GM19238 (cell line): ENCODE data around the gene CCN2.

ENCODE experiments used
- DNase-seq: peaks from one replicate; pipeline ENCODE4 v3.0.0; 2011; ENCODE audit warnings: low spot score; ENCODE audit not compliant: insufficient read length

The CCN2 gene, protein sequence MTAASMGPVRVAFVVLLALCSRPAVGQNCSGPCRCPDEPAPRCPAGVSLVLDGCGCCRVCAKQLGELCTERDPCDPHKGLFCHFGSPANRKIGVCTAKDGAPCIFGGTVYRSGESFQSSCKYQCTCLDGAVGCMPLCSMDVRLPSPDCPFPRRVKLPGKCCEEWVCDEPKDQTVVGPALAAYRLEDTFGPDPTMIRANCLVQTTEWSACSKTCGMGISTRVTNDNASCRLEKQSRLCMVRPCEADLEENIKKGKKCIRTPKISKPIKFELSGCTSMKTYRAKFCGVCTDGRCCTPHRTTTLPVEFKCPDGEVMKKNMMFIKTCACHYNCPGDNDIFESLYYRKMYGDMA

GRCh38 chr6:131950767-131951575 lies at the start of gene CCN2:
Gene CCN2 (minus strand): TSS chr6:131951372. CDS start chr6:131951172, 200 bp downstream.
- no peak for DNase-seq

GRCh38 chr6:132000296-132000695 lies 49.1 kb upstream of the CCN2 start:
- DNase-seq: no peak

DNA sequence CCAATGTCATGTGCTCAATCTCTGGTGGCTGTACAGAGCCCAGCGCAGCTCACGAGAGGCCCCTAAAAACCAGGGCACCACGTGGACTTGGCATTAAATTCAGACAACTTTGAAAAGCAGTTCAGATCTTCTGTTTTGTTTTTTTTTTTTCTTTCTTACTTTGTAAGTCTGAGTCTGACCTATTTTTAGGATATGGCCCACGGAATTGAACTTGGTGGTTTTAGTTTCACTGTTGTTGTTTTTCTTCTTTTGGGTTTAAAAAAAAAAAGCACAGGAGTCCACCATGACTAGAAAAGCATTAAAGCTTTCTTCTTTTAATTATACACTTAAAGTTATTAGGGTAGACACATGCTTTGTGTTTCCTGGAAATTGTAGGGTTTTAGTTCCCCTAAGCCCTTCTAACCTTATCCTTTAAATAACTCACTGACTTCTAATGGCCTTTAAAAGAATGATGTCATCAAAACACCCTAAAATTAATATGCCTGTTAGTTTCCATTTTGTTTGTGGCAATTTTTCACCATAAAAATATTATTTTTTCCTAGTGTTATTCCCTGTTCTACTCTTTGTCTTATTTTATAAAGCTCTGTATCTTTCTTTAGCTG lies 48.5 kb upstream of the CCN2 start:
- DNase-seq: no peak

- DNase-seq: no peak
These were observed 47.2 kb upstream of the CCN2 start for GRCh38 chr6:131998255-131998982.

DNA sequence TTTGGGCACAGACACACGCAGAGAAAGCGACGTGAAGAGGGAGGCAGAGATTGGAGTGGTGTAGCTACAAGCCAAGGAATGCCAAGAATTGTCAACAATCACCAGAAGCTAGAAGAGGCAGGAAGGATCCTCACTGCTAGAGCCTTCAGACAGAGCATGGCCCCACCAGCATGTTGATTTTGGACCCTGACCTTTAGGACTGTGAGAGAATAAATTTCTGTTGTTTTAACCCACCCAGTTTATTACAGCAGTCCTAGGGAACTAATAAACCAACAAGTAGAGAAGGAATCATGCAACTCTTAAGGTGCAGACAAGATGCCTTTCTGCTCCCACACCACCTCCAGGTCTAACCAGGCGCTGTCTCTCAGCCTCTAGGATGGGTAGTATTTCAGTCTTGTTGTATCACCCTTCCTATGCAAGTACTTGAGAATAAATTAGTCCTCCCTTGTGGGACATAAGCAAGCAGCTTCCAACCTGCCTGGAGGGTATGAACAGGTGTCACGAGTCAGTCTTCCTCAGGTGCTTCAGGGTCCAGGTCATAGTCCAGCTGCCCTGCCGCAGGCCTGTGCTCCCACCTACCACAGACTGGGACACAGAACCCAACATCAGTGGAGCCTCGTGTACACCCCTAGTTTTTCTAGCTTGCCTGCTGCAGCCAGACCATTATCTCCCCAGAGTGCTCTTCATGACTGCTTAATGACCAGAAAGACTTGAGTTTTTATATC lies 46.4 kb upstream of the CCN2 start:
- no peak for DNase-seq

DNA sequence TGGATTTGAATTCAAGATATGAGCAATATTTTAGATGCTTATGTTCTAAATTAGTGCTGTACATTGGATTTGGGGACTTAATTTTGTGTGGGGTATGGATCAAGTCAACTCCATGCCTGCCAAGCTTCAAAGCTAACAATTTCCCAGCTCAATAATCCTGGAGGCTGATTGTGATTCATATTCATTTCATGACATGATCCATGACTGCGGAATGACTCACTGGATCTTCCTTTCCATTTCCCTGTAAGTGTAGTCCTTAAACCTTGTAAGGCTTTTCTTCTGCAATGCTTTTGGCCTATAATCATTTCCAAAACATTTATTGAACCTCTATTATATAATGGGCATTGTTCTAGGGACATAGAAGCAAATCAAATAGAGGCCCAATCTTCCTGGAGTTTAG lies 44.7 kb upstream of the CCN2 start:
- DNase-seq: no peak

- no peak for DNase-seq
These were observed 41.4 kb upstream of the CCN2 start for GRCh38 chr6:131992557-131992956.

DNA sequence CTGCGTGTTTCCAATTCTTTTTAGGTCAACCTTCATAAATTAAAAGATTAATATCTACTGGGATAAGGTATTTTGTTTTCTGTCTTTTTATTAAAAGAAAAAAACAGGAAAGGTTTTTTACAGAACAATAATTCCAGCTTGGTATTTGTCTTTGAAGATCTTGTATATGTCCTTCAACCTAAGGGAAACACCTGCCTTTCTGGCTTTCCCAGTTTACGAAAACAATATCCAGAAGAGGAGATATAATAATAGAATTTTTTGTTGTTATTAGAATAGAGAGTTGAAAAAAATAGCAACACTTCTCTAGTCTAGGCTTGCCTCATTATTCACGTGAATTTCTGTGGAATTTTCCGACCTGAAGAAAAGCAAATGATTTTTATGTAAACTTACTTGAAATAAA lies 37.9 kb upstream of the CCN2 start:
- no peak for DNase-seq

- DNase-seq: no peak
These were observed 31.6 kb upstream of the CCN2 start for GRCh38 chr6:131982740-131983259.

- no peak for DNase-seq
These were observed 30.4 kb upstream of the CCN2 start for GRCh38 chr6:131981624-131981978.

GRCh38 chr6:131980791-131981623 lies 29.8 kb upstream of the CCN2 start:
- no peak for DNase-seq

GRCh38 chr6:131980338-131980790 lies 29.2 kb upstream of the CCN2 start:
- DNase-seq: no peak

GRCh38 chr6:131979515-131980337 lies 28.6 kb upstream of the CCN2 start:
- DNase-seq: no peak

GRCh38 chr6:131978522-131978921 lies 27.4 kb upstream of the CCN2 start:
- no peak for DNase-seq

DNA sequence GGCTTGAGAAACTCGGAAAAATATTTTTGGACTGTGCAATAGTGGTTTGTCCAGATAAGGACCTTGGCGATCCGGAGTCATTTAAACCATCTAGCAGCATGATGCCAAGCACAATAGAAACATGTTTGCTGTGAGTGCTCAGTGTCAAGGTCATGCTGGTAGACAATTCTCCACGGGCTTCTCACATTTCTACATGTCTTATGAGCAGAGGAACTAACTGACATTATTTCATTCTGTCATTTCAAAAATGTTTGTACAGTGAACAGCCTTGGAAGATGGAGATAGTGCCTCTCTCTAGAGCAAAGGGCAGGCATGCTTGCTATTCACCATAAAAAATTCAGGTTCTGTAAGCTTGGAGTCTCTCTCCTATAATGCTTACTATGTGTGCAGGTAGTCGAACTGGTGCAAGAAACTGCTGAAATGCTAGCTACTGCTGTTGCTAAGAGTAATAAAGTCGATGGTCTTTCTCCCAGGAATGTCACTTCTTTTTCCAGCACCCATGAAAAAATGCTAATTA lies 25.4 kb upstream of the CCN2 start:
- DNase-seq: no peak

- DNase-seq: no peak
These were observed 21.6 kb upstream of the CCN2 start for GRCh38 chr6:131972741-131973140.

DNA sequence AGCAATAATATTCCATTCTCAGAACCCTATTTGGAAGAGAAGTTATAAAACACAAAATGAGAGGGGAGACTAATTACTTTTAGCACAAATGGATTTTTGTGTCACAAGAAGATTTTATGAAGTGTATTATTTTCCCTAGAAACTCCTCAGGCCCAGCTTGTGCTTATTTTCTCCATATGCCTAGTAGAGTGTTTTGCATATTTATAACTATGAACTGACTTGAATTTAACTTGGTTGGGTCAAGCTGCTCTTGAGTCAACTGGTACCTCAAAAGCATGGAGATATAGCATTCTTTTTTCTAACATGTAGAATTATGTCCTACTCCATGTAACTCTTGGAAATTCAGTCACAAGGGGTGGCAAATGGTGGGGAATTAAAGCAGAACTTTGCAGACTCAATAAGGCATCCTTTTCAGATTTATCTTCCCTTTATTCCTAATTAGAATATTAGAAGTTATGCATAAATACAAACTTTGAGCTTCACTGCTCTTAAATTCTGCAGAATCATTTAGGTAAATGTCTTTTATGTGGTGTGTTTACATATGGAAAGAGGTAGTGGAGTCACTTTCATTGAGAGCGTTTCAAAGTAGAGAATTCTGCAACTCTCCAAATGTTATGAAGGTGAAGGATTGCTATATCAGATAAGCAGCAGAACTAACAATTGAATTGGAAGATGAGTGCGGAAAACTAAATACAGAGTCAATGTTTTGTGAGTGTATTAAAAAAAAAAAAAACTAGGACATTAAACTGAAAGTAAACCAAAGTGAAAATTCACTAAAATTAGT lies 19.1 kb upstream of the CCN2 start:
- no peak for DNase-seq

DNA sequence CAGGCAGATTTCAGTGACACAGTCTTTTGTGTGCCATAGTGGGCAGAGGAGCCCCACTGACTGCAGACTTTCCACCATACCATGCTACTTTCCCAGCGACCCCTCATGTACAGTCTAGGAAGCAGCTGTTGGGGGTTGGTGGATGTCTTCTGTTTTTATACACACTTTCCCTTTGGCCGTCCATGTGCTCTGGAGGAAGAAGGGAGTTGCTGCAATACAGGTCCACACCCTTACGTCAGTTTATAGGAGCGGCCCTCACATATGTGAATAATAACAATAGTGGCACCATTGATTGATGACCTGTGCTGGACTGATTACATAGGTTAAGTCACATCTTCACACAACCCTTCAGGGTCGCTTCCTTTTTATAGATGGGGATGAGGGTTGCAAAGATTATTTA lies 17.5 kb upstream of the CCN2 start:
- no peak for DNase-seq
